ENCODE measurements around the gene MANEAL.

GRCh38 chr1:37752583-37753471, 40.8 kb upstream of the MANEAL start:
- TF ChIP-seq CTCF (IDR thresholded peaks at IDR 0.05) (no peak), POLR2A (IDR thresholded peaks at IDR 0.05) (no peak)

Measured in breast epithelium (tissue), 3 donors.